H1 (cell line): ENCODE data around the gene MESD. TPM values are rescaled to one million over a fixed set of nuclear protein-coding genes. Genes with fewer than 3 reads are reported as not detected.

ENCODE experiments used
- CTCF ChIA-PET: fragments of 300-600 bp; sonication (Branson Sonifier 250); formaldehyde crosslinking; loops from one replicate; lab custom pipeline; 2021; ENCODE audit not compliant: partially characterized antibody; lab: Charles Lee
- POLR2A ChIA-PET: fragments of 300-600 bp; sonication (Branson Sonifier 250); formaldehyde crosslinking; loops from one replicate; lab custom pipeline; 2021; ENCODE audit warnings: inconsistent platforms; ENCODE audit not compliant: partially characterized antibody; lab: Charles Lee
- DNase-seq, 2 experiments: peaks; one replicate each; pipeline versions ENCODE4 v3.0.0 to v3.0.0-alpha.2; 2010 to 2022; ENCODE audit warnings: low spot score in 2 of 2, low read depth in 1 of 2, mixed read lengths in 1 of 2
- FAIRE-seq: peaks from 2 replicates; lab custom pipeline; 2011; peaks lifted over from hg19 to GRCh38; lab: Jason Lieb, UNC
- H2AFZ ChIP-seq: 2 replicates; pipeline ENCODE4 v1.8.1; 2012; ENCODE audit warnings: low read length, inconsistent platforms
- H2AK5ac ChIP-seq: 2 replicates; pipeline ENCODE4 v1.6.1; 2013; ENCODE audit warnings: low read depth, low read length
- H2BK120ac ChIP-seq: replicated peaks from 2 replicates; pipeline ENCODE3; 2013; ENCODE audit warnings: low read depth, low read length, inconsistent platforms
- H2BK12ac ChIP-seq: 2 replicates; pipeline ENCODE4 v1.6.1; 2013; ENCODE audit warnings: low read depth, low read length
- H2BK15ac ChIP-seq: 2 replicates; pipeline ENCODE4 v1.6.1; 2013; ENCODE audit warnings: low read length
- H2BK20ac ChIP-seq: 2 replicates; pipeline ENCODE4 v1.6.1; 2013; ENCODE audit warnings: low read length
- H2BK5ac ChIP-seq: 2 replicates; pipeline ENCODE4 v1.6.1; 2013; ENCODE audit warnings: low read depth, low read length
- H3K14ac ChIP-seq: 2 replicates; pipeline ENCODE4 v1.6.1; 2013; ENCODE audit warnings: inconsistent platforms; ENCODE audit not compliant: insufficient read length
- H3K18ac ChIP-seq: 2 replicates; pipeline ENCODE4 v1.6.1; 2013; ENCODE audit warnings: low read length; ENCODE audit errors: extremely low read depth
- H3K23ac ChIP-seq: 2 replicates; pipeline ENCODE4 v1.6.1; 2013; ENCODE audit warnings: inconsistent platforms; ENCODE audit not compliant: insufficient read length
- H3K23me2 ChIP-seq: 2 replicates; pipeline ENCODE4 v1.6.1; 2013; ENCODE audit warnings: low read depth, low read length
- H3K27ac ChIP-seq: 2 replicates; pipeline ENCODE4 v1.6.1; 2011; ENCODE audit warnings: low read depth, low read length, inconsistent platforms
- H3K27me3 ChIP-seq, 4 experiments: replicated peaks in 1 of 4; 1 replicate in 1 of 4; 2 replicates in 3 of 4; pipeline versions ENCODE4 v1.6.1 to v1.8.1; 2011 to 2013; ENCODE audit warnings: low read length in 3 of 4, mild to moderate bottlenecking in 3 of 4, inconsistent platforms in 2 of 4, mixed read lengths in 2 of 4, moderate library complexity in 1 of 4; ENCODE audit not compliant: control insufficient read depth in 3 of 4, insufficient read depth in 3 of 4; ENCODE audit errors: extremely low read depth in 1 of 4
- H3K36me3 ChIP-seq, 4 experiments: 2 replicates each; pipeline versions ENCODE4 v1.6.1 to v1.8.1; 2011 to 2013; ENCODE audit warnings: mild to moderate bottlenecking in 4 of 4, low read length in 3 of 4, moderate library complexity in 2 of 4, control low read depth in 1 of 4, inconsistent platforms in 1 of 4; ENCODE audit not compliant: insufficient read depth in 4 of 4, control insufficient read depth in 2 of 4
- H3K4ac ChIP-seq: replicated peaks from 2 replicates; pipeline ENCODE3; 2013; ENCODE audit warnings: low read length, low read depth, mixed read lengths, inconsistent platforms; ENCODE audit not compliant: insufficient read length
- H3K4me1 ChIP-seq, 4 experiments: replicated peaks in 1 of 4; 1 replicate in 1 of 4; 2 replicates in 3 of 4; pipeline versions ENCODE4 v1.6.1 to v1.8.1; 2011 to 2013; ENCODE audit warnings: low read length in 3 of 4, inconsistent platforms in 2 of 4, mixed read lengths in 1 of 4; ENCODE audit not compliant: insufficient read depth in 4 of 4, control insufficient read depth in 3 of 4
- H3K4me2 ChIP-seq, 2 experiments: 2 replicates each; pipeline versions ENCODE4 v1.6.1 to v1.8.1; 2011 to 2013; ENCODE audit warnings: low read depth in 2 of 2, low read length in 2 of 2, control low read depth in 1 of 2, inconsistent platforms in 1 of 2, mild to moderate bottlenecking in 1 of 2; ENCODE audit not compliant: insufficient read depth in 1 of 2
- H3K4me3 ChIP-seq, 4 experiments: fragments of 200-600, 300-600 bp in 1 of 4; sonication (generic), shearing (Covaris generic), sonication (Bioruptor Twin) in 1 of 4; 2 replicates each; pipeline versions ENCODE4 v1.5.1 to v1.8.1; 2011 to 2016; ENCODE audit warnings: low read length in 4 of 4, low read depth in 3 of 4, control low read depth in 2 of 4, inconsistent platforms in 2 of 4, mild to moderate bottlenecking in 2 of 4, mixed read lengths in 1 of 4, moderate library complexity in 1 of 4; ENCODE audit not compliant: insufficient read depth in 2 of 4; ENCODE audit errors: extremely low read depth in 1 of 4
- H3K56ac ChIP-seq: replicated peaks from 2 replicates; pipeline ENCODE3; 2013; ENCODE audit warnings: low read depth, mild to moderate bottlenecking, mixed read lengths, low read length, inconsistent platforms; ENCODE audit not compliant: insufficient read length
- H3K79me1 ChIP-seq: 2 replicates; pipeline ENCODE4 v1.6.1; 2013; ENCODE audit warnings: low read depth, low read length, control low read depth
- H3K79me2 ChIP-seq, 2 experiments: 2 replicates each; pipeline versions ENCODE4 v1.6.1 to v1.8.1; 2012 to 2013; ENCODE audit warnings: low read length in 2 of 2, mild to moderate bottlenecking in 2 of 2, inconsistent platforms in 1 of 2; ENCODE audit not compliant: insufficient read depth in 2 of 2, control insufficient read depth in 1 of 2
- H3K9ac ChIP-seq, 4 experiments: replicated peaks in 1 of 4; 1 replicate in 1 of 4; 2 replicates in 3 of 4; pipeline versions ENCODE4 v1.6.1 to v1.8.1; 2011 to 2013; ENCODE audit warnings: low read depth in 3 of 4, low read length in 3 of 4, control low read depth in 2 of 4, mild to moderate bottlenecking in 2 of 4, moderate library complexity in 2 of 4, inconsistent platforms in 1 of 4; ENCODE audit errors: extremely low read depth in 1 of 4
- H3K9me3 ChIP-seq, 2 experiments: 2 replicates each; pipeline versions ENCODE4 v1.6.1 to v1.8.1; 2012 to 2013; ENCODE audit warnings: mild to moderate bottlenecking in 2 of 2, moderate library complexity in 2 of 2, control low read depth in 1 of 2, inconsistent platforms in 1 of 2, low read depth in 1 of 2, low read length in 1 of 2, mixed read lengths in 1 of 2; ENCODE audit not compliant: insufficient read depth in 2 of 2
- H4K20me1 ChIP-seq, 2 experiments: replicated peaks in 1 of 2; 2 replicates each; pipeline versions ENCODE3 to v1.8.1; 2011 to 2013; ENCODE audit warnings: inconsistent platforms in 2 of 2, low read length in 2 of 2, mild to moderate bottlenecking in 1 of 2; ENCODE audit not compliant: insufficient read depth in 2 of 2, control insufficient read depth in 1 of 2
- H4K5ac ChIP-seq: 2 replicates; pipeline ENCODE4 v1.6.1; 2013; ENCODE audit warnings: low read length, low read depth, mixed read lengths, inconsistent platforms; ENCODE audit not compliant: insufficient read length
- H4K8ac ChIP-seq: 2 replicates; pipeline ENCODE4 v1.8.0; 2013; ENCODE audit warnings: mild to moderate bottlenecking, moderate library complexity, low read length, inconsistent platforms; ENCODE audit not compliant: insufficient read depth; ENCODE audit errors: extremely low read depth
- H4K91ac ChIP-seq: replicated peaks from 2 replicates; pipeline ENCODE3; 2013; ENCODE audit warnings: low read length, mixed read lengths, inconsistent platforms; ENCODE audit not compliant: insufficient read length
- RAD21 ChIP-seq, 2 experiments: IDR thresholded peaks in 1 of 2; conservative IDR thresholded peaks in 1 of 2; 2 replicates each; pipeline ENCODE4 v1.6.1; 2011; ENCODE audit warnings: low read depth in 2 of 2, low read length in 2 of 2, improper control_type of control experiment in 1 of 2, inconsistent platforms in 1 of 2, mild to moderate bottlenecking in 1 of 2, moderate library complexity in 1 of 2
- RFX5 ChIP-seq: IDR thresholded peaks from 2 replicates; pipeline ENCODE4 v1.6.1; 2011; ENCODE audit warnings: low read depth, low read length, improper control_type of control experiment, borderline replicate concordance
- polyA plus RNA-seq, 7 experiments: library from polyadenylated mRNA; depleted of rRNA in 3 of 7; stranded (reverse) in 5 of 7; unstranded in 2 of 7; fragments of >200 nt in 5 of 7; fragments of 200-250 nt in 2 of 7; gene quantifications; 1 replicate in 5 of 7; 2 replicates in 1 of 7; 4 replicates in 1 of 7; pipeline versions ENCODE4 v1.2.1 to v1.2.3, GENCODE V29; 2011 to 2013; ENCODE audit warnings: missing spikeins in 2 of 7, mixed read lengths in 2 of 7
- total RNA-seq: library from RNA; stranded (reverse); fragmentation: NEBNext Ultra II Directional; extraction: Animal tissue kit (Norgen Biotek cat#: 25700); gene quantifications from 2 replicates; pipeline ENCODE4 v1.2.1, GENCODE V29; 2021

The MESD gene
- total and polyA plus RNA-seq, 2 of the 8 experiments (the other 6 are each of a cell fraction or from before 2014, with no cell fraction given): 11.0 to 28.3 TPM

DNA sequence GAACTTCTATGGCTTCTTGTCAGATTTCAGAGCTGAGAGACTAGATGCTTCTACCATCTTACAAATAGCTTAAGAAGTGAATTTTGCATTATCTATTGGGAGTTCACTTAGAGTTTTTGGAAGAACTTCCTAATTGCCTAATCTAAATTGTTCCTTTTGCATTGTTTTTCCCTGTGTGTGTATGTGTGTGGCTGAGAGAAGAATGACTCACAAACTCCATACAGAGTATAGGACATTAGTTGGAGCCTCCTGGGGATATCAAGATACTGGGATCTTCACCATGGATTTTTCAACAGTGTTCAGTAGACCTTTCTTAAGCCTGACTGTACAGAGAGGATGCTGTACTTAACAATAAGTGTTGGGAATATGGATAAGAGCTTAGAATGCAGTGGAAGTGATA is 22.0 kb upstream of the MESD start:
- H3K4me3 ChIP-seq: no peak overlapping the region
- H3K14ac ChIP-seq: no peak overlapping the region
- DNase-seq: no peak
- H4K20me1 ChIP-seq: no peaks in the 10 kb centered on the region
- H3K4ac ChIP-seq: no peak overlapping the region
- H2BK20ac ChIP-seq: no peak overlapping the region
- H3K9ac ChIP-seq: no peak overlapping the region
- TF ChIP-seq RFX5 (no peak), RAD21 (IDR thresholded peaks at IDR 0.05 in 1 of 2, conservative IDR thresholded peaks at IDR 0.05 in 1 of 2; ENCODE audit: low read depth in 2 of 2, low read length in 2 of 2) (no peak)
- no peak overlapping the region for H2AK5ac ChIP-seq
- no peaks in the 10 kb centered on the region; the same call in 1 of the 2 replicates for H3K79me1 ChIP-seq
- ChIA-PET POLR2A (interaction anchor here (2.0 kb wide), 1 partner anchor 10 kb away, joined by 8 read pairs; the partner anchor contains the start of gene TLNRD1), CTCF (no interaction called here)
- H2BK12ac ChIP-seq: no peak overlapping the region
- no peak overlapping the region for H3K56ac ChIP-seq
- no peaks in the 10 kb centered on the region for H3K27me3 ChIP-seq
- no peaks in the 10 kb centered on the region for H3K23me2 ChIP-seq
- no peak overlapping the region for H3K23ac ChIP-seq
- H2BK120ac ChIP-seq: no peak overlapping the region
- no peak overlapping the region for H3K4me2 ChIP-seq
- H3K4me1 ChIP-seq: no peaks in the 10 kb centered on the region
- no peak overlapping the region for H4K5ac ChIP-seq
- H2AFZ ChIP-seq: no peak overlapping the region
- no peak overlapping the region for H4K8ac ChIP-seq
- H3K9me3 ChIP-seq: no peaks in the 10 kb centered on the region
- no peaks in the 10 kb centered on the region for H3K36me3 ChIP-seq
- FAIRE-seq: no peak
- no peak overlapping the region for H3K27ac ChIP-seq
- H3K79me2 ChIP-seq: no peaks in the 10 kb centered on the region
- no peak overlapping the region for H4K91ac ChIP-seq
- no peak overlapping the region for H3K18ac ChIP-seq
- no peak overlapping the region for H2BK5ac ChIP-seq
- H2BK15ac ChIP-seq: no peak overlapping the region
